ENCODE measurements around the gene CCDC126. TPM values are rescaled to one million over a fixed set of nuclear protein-coding genes. Genes with fewer than 3 reads are reported as not detected.
"Not testable (repeated sequence)": the region's sequence is repeated elsewhere in the genome, so short reads cannot be mapped to it uniquely, and the experiment has no call there.

CCDC126 gene
- total RNA-seq, 4 donors from 2014 or later = 14.5 to 22.8 (median 14.6) TPM; not detected in 1

DNA sequence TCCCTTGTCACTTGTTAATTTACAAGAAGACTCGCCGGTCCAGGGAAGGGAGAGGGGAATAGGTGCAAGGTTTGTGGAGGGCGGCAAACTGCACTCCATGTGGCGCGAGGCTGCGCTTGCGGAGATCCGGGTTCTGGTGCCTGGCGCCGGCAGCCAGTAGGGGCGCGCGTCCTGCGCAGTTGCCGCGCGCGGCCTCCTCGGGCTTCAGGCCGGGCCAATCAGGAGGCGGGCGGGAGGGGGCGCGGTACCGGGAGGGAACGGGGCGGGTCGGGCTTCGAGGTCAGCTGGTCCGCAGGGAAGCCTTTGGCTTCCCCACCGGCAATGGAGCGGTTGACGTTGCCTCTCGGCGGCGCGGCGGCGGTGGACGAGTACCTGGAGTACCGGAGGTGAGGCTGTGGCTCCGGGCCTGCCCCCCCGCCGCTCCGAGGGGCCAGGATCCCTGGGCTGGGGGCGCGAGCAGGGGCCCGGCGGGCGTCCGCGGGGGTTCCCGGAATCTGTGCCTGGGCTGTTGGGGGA is 82.8 kb downstream of the CCDC126 start, which contains the start of gene FAM221A:
FAM221A (plus strand) TSS at position 302 of the 516 bp plus-strand sequence; CDS start at position 322, 20 bp downstream.
- peak within 1 kb of the TSS; percentile 87 to 90 (median 89) for H3K27ac ChIP-seq
- peak within 1 kb of the TSS; percentile 60 to 96 (median 86) for H3K4me3 ChIP-seq
- TF ChIP-seq EP300 (IDR thresholded peaks at IDR 0.05; ENCODE audit: low read depth) = no peak
- TF ChIP-seq POLR2A (IDR thresholded peaks at IDR 0.05) = no peak
- TF ChIP-seq, protein P1, sequence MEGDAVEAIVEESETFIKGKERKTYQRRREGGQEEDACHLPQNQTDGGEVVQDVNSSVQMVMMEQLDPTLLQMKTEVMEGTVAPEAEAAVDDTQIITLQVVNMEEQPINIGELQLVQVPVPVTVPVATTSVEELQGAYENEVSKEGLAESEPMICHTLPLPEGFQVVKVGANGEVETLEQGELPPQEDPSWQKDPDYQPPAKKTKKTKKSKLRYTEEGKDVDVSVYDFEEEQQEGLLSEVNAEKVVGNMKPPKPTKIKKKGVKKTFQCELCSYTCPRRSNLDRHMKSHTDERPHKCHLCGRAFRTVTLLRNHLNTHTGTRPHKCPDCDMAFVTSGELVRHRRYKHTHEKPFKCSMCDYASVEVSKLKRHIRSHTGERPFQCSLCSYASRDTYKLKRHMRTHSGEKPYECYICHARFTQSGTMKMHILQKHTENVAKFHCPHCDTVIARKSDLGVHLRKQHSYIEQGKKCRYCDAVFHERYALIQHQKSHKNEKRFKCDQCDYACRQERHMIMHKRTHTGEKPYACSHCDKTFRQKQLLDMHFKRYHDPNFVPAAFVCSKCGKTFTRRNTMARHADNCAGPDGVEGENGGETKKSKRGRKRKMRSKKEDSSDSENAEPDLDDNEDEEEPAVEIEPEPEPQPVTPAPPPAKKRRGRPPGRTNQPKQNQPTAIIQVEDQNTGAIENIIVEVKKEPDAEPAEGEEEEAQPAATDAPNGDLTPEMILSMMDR (IDR thresholded peaks at IDR 0.05) = peak; percentile 70 to 91 (median 84)
- TF ChIP-seq POLR2AphosphoS5 (IDR thresholded peaks at IDR 0.05) = peak; percentile 55 to 76 (median 58)
- 0% methylated on average over 4 to 30 of the region's 53 CpGs for WGBS, 2 donors (ENCODE audit: low coverage in 1 of 2)
- in situ Hi-C loops (cut with MboI; ENCODE audit: low pct_ligation_motif_present in 1 of 4, low pct_unique_long_range_greater_than_20kb in 1 of 4, low sequenced_read_pairs in 3 of 4) (loop anchor here in 2 of 4 donors (10.0 kb wide), 1 partner anchor 85 kb away; the partner anchor contains the start of gene CCDC126 (in 2 of the 2)), intact Hi-C loops (cut with DNase I; ENCODE audit: low total_unique reads) (no loop called here)
- H3K27me3 ChIP-seq = no peaks in the 10 kb centered on the region
- no peaks in the 10 kb centered on the region for H3K36me3 ChIP-seq
- no peaks in the 10 kb centered on the region for H3K9me3 ChIP-seq
- DNase-seq = peak; percentile 94
- peaks cover 0 to 25% (median 4%) of the 10 kb centered on the region in 4 donors for H3K4me1 ChIP-seq

DNA sequence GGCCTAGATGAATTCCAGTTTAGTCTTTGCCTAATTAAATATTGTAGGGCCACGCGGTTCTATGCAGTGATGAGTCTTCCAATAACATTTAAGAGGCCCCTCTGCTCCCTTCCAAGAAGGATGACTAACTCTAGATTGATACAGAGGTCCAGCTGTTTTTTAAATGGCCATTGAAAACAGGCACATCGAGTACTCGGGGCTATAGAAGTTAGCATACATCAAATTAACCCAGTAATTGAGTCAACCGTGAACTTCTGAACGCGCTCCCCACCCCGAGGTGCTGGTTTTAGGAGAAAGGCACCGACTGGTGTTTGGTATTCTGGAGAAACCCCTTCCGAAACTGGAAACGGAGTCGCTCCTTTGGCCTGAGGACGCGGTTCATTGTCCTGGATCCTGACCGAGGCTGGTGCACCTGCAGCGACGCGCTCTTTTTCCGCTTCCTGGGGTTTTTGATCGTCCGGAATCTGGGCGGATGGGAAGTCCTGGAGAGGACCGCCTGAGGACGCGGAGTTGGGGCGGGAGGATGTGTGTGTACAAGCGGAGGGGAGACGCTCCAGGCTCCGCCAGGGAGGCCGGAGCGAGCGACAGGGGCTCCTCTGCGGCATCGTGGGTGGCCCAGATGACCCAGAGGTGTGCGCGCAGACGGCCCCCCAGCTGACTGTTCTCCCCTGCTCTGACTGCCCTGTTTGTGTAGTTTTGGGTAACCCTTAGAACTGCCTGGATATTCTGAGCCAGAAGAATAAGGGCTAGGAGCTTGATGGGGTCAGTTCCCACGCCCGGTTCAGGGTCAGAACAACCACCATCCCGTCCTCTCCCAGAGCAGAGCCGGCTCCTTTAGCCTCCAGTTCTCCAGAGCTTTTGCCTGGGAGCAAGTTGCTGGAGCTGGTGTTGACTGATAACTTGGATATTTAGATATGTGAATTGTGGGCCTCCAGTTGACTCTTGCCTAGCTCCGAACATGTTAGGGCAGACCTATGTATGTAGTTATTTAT is 83.5 kb downstream of the CCDC126 start:
- intact Hi-C loops (cut with DNase I; ENCODE audit: low total_unique reads) = no loop called here

DNA sequence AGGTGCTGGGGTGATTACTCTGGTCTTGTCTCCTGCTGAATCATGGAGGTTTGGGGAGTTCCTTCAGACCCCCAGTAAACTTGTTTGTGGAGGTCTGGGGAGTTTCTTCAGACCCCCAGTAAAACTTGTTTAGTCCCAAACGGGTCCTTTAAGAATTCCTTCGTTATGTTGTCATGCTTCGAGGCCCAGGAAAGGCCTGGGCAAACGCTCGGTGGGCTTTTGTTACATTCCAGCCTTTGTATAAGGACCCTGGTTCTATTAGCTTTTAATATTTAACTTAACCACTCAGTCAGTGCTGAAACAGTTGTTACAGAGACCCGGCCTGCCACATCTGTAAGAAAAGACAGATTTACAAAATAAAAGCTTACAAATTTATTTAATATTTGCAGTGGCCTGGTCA is 86.9 kb downstream of the CCDC126 start:
- intact Hi-C loops (cut with DNase I; ENCODE audit: low total_unique reads) = not testable (repeated sequence)

More for the DNA sequence above, 83.5 kb downstream of the CCDC126 start:
- peaks cover 0 to 32% (median 7%) of the 10 kb centered on the region in 4 donors for H3K4me1 ChIP-seq
- in situ Hi-C loops (cut with MboI; ENCODE audit: low pct_ligation_motif_present in 1 of 4, low pct_unique_long_range_greater_than_20kb in 1 of 4, low sequenced_read_pairs in 3 of 4) = loop anchor here in 2 of 4 donors (10.0 kb wide), 1 partner anchor 86 kb away; the partner anchor contains the start of gene CCDC126 (in 2 of the 2)
- H3K36me3 ChIP-seq = no peaks in the 10 kb centered on the region
- DNase-seq = peak; percentile 83
- TF ChIP-seq EP300 (IDR thresholded peaks at IDR 0.05; ENCODE audit: low read depth) (no peak), POLR2A (IDR thresholded peaks at IDR 0.05) (peak; percentile 68), POLR2AphosphoS5 (IDR thresholded peaks at IDR 0.05) (peak; percentile 34 to 83 (median 69))
- peak overlapping the region; percentile 60 to 96 (median 86) for H3K4me3 ChIP-seq
- H3K27ac ChIP-seq = peak overlapping the region; percentile 87 to 90 (median 89)
- 10 to 13% methylated on average over 10 to 42 of the region's 42 CpGs for whole genome bisulfite sequencing, 2 donors (ENCODE audit: low coverage in 1 of 2)
- no peaks in the 10 kb centered on the region for H3K27me3 ChIP-seq
- no peaks in the 10 kb centered on the region for H3K9me3 ChIP-seq

DNA sequence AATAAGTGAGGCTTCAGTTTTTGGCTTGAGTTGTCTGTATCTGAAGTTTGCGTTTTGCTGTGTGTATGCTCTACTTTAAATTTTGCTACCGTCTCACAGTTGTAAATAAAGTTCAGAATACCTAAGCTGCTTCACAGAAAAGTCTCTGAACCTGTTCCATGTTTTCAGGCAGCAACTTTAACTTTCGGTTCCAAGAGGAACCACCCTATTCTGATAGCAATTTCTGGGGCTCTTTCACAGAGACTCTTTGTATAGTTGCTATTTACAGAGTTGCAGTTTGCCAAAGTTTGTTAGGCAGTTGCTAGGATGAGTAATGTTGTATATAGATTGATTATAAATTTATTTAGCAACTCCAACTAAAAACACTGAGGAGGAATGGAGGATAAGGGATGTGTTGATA is 88.5 kb downstream of the CCDC126 start:
- intact Hi-C loops (cut with DNase I; ENCODE audit: low total_unique reads) = no loop called here
- in situ Hi-C loops (cut with MboI; ENCODE audit: low pct_ligation_motif_present in 1 of 4, low pct_unique_long_range_greater_than_20kb in 1 of 4, low sequenced_read_pairs in 3 of 4) = loop anchor here in 2 of 4 donors (10.0 kb wide), 1 partner anchor 91 kb away; the partner anchor contains the start of gene CCDC126 (in 2 of the 2)
- no peak for DNase-seq

More for the DNA sequence above, 86.9 kb downstream of the CCDC126 start:
- H3K9me3 ChIP-seq, DNase-seq, H3K27ac ChIP-seq, H3K4me3 ChIP-seq, H3K36me3 ChIP-seq, H3K27me3 ChIP-seq: not testable (repeated sequence)
- WGBS, 2 donors (ENCODE audit: low coverage in 1 of 2) = 86 to 97% methylated on average over 6 of the region's 6 CpGs
- in situ Hi-C loops (cut with MboI; ENCODE audit: low pct_ligation_motif_present in 1 of 4, low pct_unique_long_range_greater_than_20kb in 1 of 4, low sequenced_read_pairs in 3 of 4) = loop anchor here in 2 of 4 donors (10.0 kb wide), 1 partner anchor 89 kb away; the partner anchor contains the start of gene CCDC126 (in 2 of the 2)
- peaks cover 0 to 43% (median 8%) of the 10 kb centered on the region in 4 donors for H3K4me1 ChIP-seq

DNA sequence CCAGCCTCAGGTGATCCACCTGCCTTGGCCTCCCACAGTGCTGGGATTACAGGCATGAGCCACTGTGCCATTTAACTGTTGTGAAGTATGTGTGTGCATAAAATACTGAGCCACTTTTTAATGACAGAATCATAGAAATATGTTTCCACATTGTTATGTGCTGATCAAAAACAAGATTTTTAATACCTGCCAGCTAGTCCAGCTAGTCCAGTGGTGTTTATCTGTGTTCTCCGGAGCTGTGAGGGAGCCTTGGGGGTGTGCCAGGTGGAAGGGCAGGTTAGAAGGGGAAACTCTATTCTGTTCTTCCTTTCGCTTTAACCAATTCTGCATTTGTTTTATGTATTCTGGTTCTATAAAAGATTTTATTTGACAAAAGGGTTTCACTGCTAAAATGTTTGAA is 89.8 kb downstream of the CCDC126 start:
- no peak for TF ChIP-seq EP300 (IDR thresholded peaks at IDR 0.05; ENCODE audit: low read depth)
- TF ChIP-seq, protein P1 (IDR thresholded peaks at IDR 0.05) = no peak
- H3K9me3 ChIP-seq = no peaks in the 10 kb centered on the region
- intact Hi-C loops (cut with DNase I; ENCODE audit: low total_unique reads) (no loop called here), in situ Hi-C loops (cut with MboI; ENCODE audit: low pct_ligation_motif_present in 1 of 4, low pct_unique_long_range_greater_than_20kb in 1 of 4, low sequenced_read_pairs in 3 of 4) (loop anchor here in 2 of 4 donors (10.0 kb wide), 1 partner anchor 92 kb away; the partner anchor contains the start of gene CCDC126 (in 2 of the 2))
- H3K36me3 ChIP-seq = peaks cover 0 to 6% (median 0%) of the 10 kb centered on the region in 4 donors
- H3K4me3 ChIP-seq = no peak overlapping the region
- peaks cover 0 to 23% (median 4%) of the 10 kb centered on the region in 4 donors for H3K4me1 ChIP-seq
- H3K27me3 ChIP-seq = no peaks in the 10 kb centered on the region
- 50 to 61% methylated on average over 2 of the region's 2 CpGs for WGBS, 2 donors (ENCODE audit: low coverage in 1 of 2)
- H3K27ac ChIP-seq = no peak overlapping the region
- DNase-seq = no peak

More for the DNA sequence above, 88.5 kb downstream of the CCDC126 start:
- Histone ChIP-seq H3K4me1 (peaks cover 0 to 36% (median 7%) of the 10 kb centered on the region in 4 donors), H3K36me3 (peaks cover 0 to 4% (median 0%) of the 10 kb centered on the region in 4 donors), H3K27ac (peak overlapping the region; percentile 10 to 71 (median 38)), H3K27me3 (no peaks in the 10 kb centered on the region), H3K9me3 (no peaks in the 10 kb centered on the region), H3K4me3 (no peak overlapping the region)
- no peak for TF ChIP-seq POLR2A (IDR thresholded peaks at IDR 0.05)
- 24 to 34% methylated on average over 3 of the region's 3 CpGs for WGBS, 2 donors (ENCODE audit: low coverage in 1 of 2)

Data from transverse colon (tissue), 4 donors.